ENCODE results near the gene PMPCA. TPM values are rescaled to one million over a fixed set of nuclear protein-coding genes. Genes with fewer than 3 reads are reported as not detected.

Gene PMPCA
- total and polyA plus RNA-seq, 2 of the 13 experiments (the other 11 are each of a cell fraction or from before 2014, with no cell fraction given) = 70.2 to 88.4 TPM

GRCh38 chr9:136409557-136410455 lies 652 bp upstream of the PMPCA start (continued):
- TF ChIP-seq NFAT5 (CRISPR knock-in tag; IDR thresholded peaks at IDR 0.05) (peak; percentile 87; the same call in 1 of the 2 replicates), CEBPZ (IDR thresholded peaks at IDR 0.05; ENCODE audit: low read length) (no peak), PHF21A (CRISPR knock-in tag; IDR thresholded peaks at IDR 0.05) (0 out of 2 replicates have a peak, but pooled peaks have one; percentile 27), HIVEP1 (CRISPR knock-in tag; IDR thresholded peaks at IDR 0.05) (peak; percentile 54; the same call in 1 of the 2 replicates), PHF5A (CRISPR knock-in tag; IDR thresholded peaks at IDR 0.05; ENCODE audit: low read depth, unreplicated experiment) (no peak), GTF2F1 (IDR thresholded peaks at IDR 0.05; ENCODE audit: low read length) (no peak), GMEB1 (CRISPR knock-in tag; IDR thresholded peaks at IDR 0.05; ENCODE audit: borderline replicate concordance) (peak; percentile 39; the same call in 1 of the 2 replicates), XBP1 (CRISPR knock-in tag; IDR thresholded peaks at IDR 0.05) (no peak), ZNF839 (CRISPR knock-in tag; IDR thresholded peaks at IDR 0.05; ENCODE audit: borderline replicate concordance) (0 out of 2 replicates have a peak, but pooled peaks have one; percentile 61), KLF13 (CRISPR knock-in tag; IDR thresholded peaks at IDR 0.05) (0 out of 2 replicates have a peak, but pooled peaks have one; percentile 42), POLR2G (IDR thresholded peaks at IDR 0.05; ENCODE audit: low read depth, low read length) (no peak; the same call in 1 of the 2 replicates), ZNF446 (CRISPR knock-in tag; IDR thresholded peaks at IDR 0.05) (no peak), ZNF276 (CRISPR knock-in tag; IDR thresholded peaks at IDR 0.05; ENCODE audit: low read depth) (no peak), CREM (IDR thresholded peaks at IDR 0.05) (no peak), CREM (CRISPR knock-in tag; IDR thresholded peaks at IDR 0.05) (no peak), ZNF776 (CRISPR knock-in tag; IDR thresholded peaks at IDR 0.05) (no peak)

Data from HepG2 (cell line).